Measurements from ENCODE around the gene TBP.

- TF ChIP-seq, protein P1, sequence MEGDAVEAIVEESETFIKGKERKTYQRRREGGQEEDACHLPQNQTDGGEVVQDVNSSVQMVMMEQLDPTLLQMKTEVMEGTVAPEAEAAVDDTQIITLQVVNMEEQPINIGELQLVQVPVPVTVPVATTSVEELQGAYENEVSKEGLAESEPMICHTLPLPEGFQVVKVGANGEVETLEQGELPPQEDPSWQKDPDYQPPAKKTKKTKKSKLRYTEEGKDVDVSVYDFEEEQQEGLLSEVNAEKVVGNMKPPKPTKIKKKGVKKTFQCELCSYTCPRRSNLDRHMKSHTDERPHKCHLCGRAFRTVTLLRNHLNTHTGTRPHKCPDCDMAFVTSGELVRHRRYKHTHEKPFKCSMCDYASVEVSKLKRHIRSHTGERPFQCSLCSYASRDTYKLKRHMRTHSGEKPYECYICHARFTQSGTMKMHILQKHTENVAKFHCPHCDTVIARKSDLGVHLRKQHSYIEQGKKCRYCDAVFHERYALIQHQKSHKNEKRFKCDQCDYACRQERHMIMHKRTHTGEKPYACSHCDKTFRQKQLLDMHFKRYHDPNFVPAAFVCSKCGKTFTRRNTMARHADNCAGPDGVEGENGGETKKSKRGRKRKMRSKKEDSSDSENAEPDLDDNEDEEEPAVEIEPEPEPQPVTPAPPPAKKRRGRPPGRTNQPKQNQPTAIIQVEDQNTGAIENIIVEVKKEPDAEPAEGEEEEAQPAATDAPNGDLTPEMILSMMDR (IDR thresholded peaks at IDR 0.05; ENCODE audit: borderline replicate concordance, extremely low read depth, low read length, poor library complexity, severe bottlenecking): no peak
- TF ChIP-seq EZH2 (IDR thresholded peaks at IDR 0.05; ENCODE audit: borderline replicate concordance, low read depth, low read length, severe bottlenecking): no peak
These were observed 28.4 kb upstream of the TBP start for GRCh38 chr6:170525795-170526194.
